Measurements from ENCODE around the gene PAX2.

Gene PAX2

DNA sequence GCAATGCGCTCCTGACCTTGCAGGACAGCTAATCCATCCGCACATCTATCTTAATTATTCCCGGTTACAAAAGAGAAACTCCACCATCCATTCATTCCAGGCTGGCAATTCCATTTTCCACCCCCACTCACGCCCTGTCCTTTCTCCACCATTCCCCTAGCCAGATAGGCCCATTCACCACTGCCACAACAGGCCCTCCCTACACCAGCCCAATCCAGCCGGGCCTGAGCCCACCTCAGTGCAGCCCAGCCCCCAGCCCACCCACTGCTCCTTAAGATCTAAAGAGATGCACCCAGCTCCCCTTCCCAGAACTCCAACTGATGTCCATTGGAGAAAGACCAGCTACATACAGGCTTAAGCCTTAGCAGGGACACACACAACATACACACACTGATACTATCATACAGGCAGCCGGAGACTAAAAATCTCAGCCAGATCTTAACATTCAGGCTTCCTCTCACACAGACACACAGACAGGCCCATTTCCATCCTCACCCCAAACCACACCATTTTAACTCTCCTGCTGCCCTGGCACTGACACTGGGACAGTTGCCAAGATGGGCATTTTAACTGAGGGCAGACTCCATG, 38.0 kb upstream of the PAX2 start:
- ChIA-PET CTCF (interaction anchor here (1.1 kb wide), 1 partner anchor 8 kb away, joined by 4 read pairs; no protein-coding TSS in a partner anchor), POLR2A (no interaction called here)
- DNase-seq (ENCODE audit: extremely low spot score) = no peak
- TF ChIP-seq, protein P1, sequence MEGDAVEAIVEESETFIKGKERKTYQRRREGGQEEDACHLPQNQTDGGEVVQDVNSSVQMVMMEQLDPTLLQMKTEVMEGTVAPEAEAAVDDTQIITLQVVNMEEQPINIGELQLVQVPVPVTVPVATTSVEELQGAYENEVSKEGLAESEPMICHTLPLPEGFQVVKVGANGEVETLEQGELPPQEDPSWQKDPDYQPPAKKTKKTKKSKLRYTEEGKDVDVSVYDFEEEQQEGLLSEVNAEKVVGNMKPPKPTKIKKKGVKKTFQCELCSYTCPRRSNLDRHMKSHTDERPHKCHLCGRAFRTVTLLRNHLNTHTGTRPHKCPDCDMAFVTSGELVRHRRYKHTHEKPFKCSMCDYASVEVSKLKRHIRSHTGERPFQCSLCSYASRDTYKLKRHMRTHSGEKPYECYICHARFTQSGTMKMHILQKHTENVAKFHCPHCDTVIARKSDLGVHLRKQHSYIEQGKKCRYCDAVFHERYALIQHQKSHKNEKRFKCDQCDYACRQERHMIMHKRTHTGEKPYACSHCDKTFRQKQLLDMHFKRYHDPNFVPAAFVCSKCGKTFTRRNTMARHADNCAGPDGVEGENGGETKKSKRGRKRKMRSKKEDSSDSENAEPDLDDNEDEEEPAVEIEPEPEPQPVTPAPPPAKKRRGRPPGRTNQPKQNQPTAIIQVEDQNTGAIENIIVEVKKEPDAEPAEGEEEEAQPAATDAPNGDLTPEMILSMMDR (IDR thresholded peaks at IDR 0.05; ENCODE audit: control extremely low read depth, extremely low read depth, low read depth, missing control alignments) = no peak

DNA sequence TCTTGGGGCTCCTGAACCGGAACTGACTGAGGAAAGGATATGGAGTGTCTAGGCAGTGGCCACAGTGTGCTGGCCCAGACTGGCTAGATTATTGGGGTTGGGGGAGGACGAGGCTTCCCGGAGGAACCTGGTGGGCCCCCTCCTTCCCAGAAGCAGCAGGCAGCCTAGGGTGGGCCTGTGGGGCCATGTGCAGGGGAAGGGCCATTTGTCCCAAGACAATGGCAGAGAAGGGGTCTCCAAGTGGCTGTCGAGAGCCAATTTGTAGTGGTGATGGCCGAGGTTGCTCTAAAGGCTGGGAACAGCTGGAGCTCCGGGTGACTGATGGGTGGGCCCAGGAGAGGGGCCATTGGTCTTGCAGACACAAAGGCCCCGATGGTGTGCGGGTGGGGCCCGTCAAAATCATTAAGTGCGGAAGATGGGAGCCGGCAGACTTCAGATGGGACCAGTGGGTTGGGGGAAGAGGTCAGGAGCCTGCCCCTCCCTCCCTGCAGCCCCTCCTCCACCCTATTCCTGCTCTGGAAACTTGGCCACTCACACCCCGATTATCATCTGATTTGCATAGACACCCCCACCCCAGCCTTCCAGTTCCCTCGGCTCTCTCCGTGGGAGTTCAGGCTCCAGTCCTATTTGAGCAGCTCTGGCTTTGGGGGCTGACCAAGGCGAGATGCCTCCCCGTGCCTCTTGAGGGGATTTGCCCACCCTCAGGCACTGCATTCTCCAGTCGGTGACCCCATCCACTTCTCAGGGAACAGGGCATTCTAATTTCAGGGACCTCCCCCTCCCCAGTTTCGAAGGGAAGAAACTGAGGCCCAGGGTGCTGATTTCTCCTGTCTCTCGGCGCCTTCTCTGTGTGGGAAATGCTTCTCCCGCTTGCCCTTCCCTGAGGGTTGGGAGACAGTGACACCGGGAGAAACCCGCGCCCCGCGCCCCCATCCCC, 36.0 kb upstream of the PAX2 start:
- no peak for DNase-seq (ENCODE audit: extremely low spot score)
- POLR2A ChIA-PET = no interaction called here
- CTCF ChIA-PET = no interaction called here
- TF ChIP-seq, protein P1 (IDR thresholded peaks at IDR 0.05; ENCODE audit: control extremely low read depth, extremely low read depth, low read depth, missing control alignments) = no peak

DNA sequence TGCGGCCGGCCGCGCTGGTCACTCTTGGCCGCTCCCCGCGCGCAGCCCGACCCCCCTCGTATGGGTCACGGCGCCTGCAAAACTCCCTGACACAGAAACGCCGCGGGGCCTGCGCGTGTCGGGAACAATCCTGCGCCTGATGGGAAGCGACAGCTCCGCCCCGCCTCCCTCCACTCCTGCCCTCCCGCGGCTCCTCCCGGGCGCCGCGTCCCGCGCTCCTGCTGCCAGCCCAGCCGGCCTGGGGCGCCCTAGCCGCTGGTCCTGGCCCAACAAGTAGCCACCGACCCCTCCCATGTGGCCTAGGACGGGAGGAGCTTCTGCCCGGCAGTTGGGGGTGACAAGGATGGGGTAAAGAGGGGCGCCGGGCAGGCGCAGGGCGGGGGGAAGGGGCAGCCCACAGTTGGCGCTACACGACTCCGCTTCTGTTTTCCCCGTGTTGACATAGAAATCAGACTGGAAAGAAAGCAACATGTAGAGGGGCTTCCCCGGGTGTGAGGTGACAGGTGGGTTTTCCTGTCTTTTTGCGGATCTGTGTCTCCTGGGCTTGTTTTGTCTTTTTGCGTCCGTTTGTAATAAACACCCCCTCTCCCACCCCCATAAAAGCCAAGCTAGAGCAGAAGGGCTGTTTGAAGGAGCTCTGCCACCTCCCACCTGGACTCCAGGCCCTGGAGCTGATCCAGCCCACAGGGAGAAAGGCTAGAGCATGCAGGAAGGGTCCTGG, 35.1 kb upstream of the PAX2 start:
- POLR2A ChIA-PET = no interaction called here
- DNase-seq (ENCODE audit: extremely low spot score) = no peak
- CTCF ChIA-PET = no interaction called here
- TF ChIP-seq, protein P1 (IDR thresholded peaks at IDR 0.05; ENCODE audit: control extremely low read depth, extremely low read depth, low read depth, missing control alignments) = no peak

DNA sequence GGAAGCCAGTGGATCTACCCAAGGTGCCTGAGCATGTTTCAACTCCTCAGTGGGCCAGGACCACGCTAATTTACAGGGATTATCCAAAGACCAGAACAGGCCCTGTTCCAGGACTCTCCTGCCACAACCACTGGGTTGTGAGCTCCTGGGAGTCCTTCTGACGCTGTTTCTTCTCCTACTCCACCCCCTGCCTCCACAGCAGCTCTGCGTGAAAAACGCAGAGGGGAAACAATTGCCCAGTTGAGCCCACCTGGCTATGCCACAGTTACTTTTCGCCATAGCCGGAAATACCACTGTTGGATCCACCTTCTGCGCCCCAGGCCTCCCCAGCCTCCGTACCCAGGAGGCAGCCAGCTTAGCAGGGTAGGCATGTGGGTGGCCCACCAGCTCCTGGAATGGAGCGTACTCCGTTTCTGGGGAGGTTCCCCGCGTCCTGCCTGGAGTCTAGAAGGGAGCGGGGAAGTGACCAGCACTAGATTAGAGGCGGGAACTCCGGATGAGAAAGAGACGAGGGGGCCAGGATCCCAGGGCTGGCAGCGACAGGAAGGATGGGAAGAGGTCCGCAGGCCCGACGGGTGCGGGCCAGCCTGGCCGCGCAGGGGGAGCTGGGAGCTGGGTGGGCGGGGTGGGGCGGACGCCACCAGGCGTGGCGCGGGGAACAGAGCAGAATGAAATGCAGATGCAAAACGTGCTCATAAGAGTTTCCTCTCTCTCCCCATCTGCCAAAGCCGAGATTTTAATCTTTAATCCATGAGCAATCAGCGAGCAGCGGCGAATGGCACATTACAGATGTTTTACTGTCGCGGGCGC, 32.1 kb upstream of the PAX2 start:
- DNase-seq (ENCODE audit: extremely low spot score) = no peak
- TF ChIP-seq, protein P1 (IDR thresholded peaks at IDR 0.05; ENCODE audit: control extremely low read depth, extremely low read depth, low read depth, missing control alignments) = no peak
- POLR2A ChIA-PET = no interaction called here
- CTCF ChIA-PET = interaction anchor here (1.1 to 2.0 kb wide), 2 partner anchors 30 to 37 kb away, joined by 3 to 6 read pairs; no protein-coding TSS in a partner anchor

DNA sequence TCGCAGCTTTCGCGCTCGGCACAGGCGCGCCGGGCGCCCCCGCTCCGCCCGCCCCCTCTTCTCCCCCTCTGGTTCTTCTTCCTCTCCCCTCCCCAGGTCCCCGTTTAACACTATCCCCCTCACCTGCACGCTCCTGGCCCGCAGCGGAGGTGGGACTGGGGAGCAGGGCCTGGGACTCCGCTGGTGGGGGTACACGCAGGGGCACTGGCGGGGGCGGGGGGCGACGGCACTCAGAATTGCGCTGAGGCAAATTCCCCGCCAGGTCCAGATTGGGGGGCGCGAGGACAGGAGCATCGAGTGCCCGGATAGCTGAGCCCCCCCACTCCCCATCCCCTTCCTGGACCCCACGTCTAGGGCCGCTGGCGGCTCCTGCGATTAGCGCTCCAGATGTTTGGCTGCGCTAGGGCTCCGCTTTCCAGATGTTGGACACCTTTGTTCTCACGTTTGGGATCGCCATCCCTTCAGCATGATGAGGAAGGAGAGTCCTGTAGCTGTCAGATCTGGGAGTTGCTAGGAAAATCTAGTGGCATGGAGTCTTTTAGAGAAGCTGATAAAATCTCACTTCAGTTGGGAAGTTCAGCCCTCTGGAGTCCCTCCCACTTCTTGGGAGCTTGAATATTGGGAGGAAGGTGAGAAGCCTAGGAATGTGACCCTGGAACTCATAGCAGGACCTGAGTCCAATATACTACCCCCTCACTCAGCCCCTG, 31.4 kb upstream of the PAX2 start:
- CTCF ChIA-PET = no interaction called here
- no peak for DNase-seq (ENCODE audit: extremely low spot score)
- TF ChIP-seq, protein P1 (IDR thresholded peaks at IDR 0.05; ENCODE audit: control extremely low read depth, extremely low read depth, low read depth, missing control alignments) = no peak
- POLR2A ChIA-PET = no interaction called here
